HEK293T (cell line): ENCODE measurements around the gene RABGAP1L.

ENCODE experiments used
- ARNT ChIP-seq: fragments of 450-650 bp; IDR thresholded peaks from 2 replicates; pipeline ENCODE4 v1.6.1; 2017; ENCODE audit warnings: mild to moderate bottlenecking
- BHLHE40 ChIP-seq: fragments of 450-650 bp; IDR thresholded peaks from 2 replicates; pipeline ENCODE4 v1.6.1; 2016; ENCODE audit warnings: mild to moderate bottlenecking, moderate library complexity, borderline replicate concordance
- CTBP1 ChIP-seq: fragments of 450-650 bp; IDR thresholded peaks from 2 replicates; pipeline ENCODE4 v1.6.1; 2016; ENCODE audit warnings: borderline replicate concordance
- ELF4 ChIP-seq: fragments of 450-650 bp; IDR thresholded peaks from 2 replicates; pipeline ENCODE4 v1.6.1; 2017; ENCODE audit warnings: antibody characterized with exemption
- FOXK2 ChIP-seq: fragments of 450-650 bp; IDR thresholded peaks from 2 replicates; pipeline ENCODE4 v1.6.1; 2016; ENCODE audit warnings: mild to moderate bottlenecking
- L3MBTL2 ChIP-seq: fragments of 450-650 bp; conservative IDR thresholded peaks from 2 replicates; pipeline ENCODE4 v1.6.1; 2016; ENCODE audit warnings: mild to moderate bottlenecking
- SP1 ChIP-seq: fragments of 450-650 bp; IDR thresholded peaks from 2 replicates; pipeline ENCODE4 v1.6.1; 2017
- SUZ12 ChIP-seq: fragments of 450-650 bp; IDR thresholded peaks from 2 replicates; pipeline ENCODE4 v1.6.1; 2016; ENCODE audit warnings: mild to moderate bottlenecking
- TARDBP ChIP-seq: fragments of 450-650 bp; IDR thresholded peaks from 2 replicates; pipeline ENCODE4 v1.6.1; 2016

DNA sequence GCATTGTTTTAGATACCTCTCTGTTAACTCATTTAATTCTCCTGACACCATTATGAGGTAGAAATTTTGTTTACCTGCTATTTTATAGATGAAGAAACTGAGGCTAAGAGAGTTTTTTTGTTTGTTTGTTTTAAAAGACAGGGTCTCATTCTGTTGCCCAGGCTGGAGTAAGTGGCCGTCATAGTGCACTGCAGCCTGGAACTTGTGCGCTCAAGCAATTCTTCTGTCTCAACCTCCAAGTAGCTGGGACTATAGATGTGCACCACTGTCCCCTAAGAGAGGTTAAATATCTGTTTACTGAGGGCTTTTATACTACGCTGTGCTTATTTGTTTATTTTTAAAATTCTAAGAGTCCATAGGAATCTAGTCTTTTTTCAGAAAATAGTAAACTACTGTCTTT, 796.8 kb downstream of the RABGAP1L start:
- no peak for TF ChIP-seq TARDBP
- no peak for TF ChIP-seq CTBP1
- no peak for TF ChIP-seq ELF4
- no peak for TF ChIP-seq BHLHE40
- TF ChIP-seq SP1: no peak
- no peak for TF ChIP-seq ARNT
- no peak for TF ChIP-seq SUZ12
- TF ChIP-seq FOXK2: no peak
- no peak for TF ChIP-seq L3MBTL2
